NCI-H1105 (cell line): ENCODE measurements around the gene CAAP1.
"Not testable (repeated sequence)": the region's sequence is repeated elsewhere in the genome, so short reads cannot be mapped to it uniquely, and the experiment has no call there.

Source experiments
- DNase-seq: peaks from one replicate; lab custom pipeline; 2025; lab: John Stamatoyannopoulos, UW

CAAP1 gene

DNA sequence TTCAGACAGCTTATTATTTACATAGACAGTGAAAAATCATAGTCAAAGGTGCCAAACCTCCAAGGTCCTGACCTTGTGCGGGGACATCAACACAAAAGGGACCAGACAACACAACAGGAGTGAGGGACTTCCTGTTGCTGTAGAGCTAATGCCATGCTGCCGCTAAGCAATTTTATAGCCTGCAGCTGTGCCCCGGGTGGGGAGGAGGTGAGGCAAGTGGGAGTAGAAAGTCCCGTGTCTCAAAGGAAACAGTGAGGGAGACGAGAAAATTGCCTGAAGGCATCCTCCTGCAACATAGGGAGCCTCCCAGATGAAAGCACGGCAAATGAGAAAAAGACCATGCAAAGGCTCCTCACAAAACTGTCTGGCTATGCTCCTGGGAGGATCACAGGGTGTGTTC is 58.8 kb downstream of the CAAP1 start:
- DNase-seq: no peak

DNA sequence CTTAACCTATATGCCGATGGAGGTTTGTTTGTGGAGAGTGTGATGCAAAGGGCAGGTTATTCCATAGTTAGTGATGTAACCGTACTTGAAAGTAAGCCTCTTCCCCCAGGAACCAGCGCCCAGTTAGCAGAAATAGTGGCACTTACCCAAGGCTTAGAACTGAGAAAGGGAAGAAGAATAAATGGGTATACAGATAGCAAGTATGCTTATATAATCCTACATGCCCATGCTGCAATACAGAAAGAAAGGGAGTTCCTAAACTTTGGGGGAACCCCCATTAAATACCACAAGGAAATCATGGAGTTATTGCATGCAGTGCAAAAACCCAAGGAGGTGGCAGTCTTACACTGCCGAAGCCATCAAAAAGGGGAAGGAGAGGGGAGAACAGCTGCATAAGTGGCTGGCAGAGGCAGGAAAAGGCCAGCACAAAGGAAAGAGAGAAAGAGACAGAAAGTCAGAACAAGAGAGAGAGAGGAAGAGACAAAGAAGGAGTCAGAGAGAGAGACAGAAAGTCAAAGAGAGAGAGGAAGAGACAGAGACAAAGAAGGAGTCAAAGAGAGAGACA is 64.1 kb downstream of the CAAP1 start:
- DNase-seq: not testable (repeated sequence)

DNA sequence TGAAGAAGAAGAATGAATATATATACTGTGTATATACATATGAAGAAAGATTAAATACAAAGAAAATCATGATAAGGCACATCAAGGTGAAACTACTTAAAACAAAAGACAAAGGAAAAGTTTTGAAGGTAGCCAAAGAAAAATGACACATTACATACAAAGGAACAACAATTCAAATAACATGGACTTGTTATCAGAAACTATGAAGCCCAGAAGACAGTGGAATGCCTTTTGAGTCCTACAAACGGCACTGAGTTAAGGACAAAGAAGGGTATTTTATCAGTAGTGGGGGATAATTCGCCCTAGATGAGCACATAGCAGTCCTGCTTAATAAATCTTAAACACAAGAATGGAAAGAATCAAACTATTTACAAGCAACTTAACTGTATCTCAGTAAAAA is 77.8 kb downstream of the CAAP1 start:
- no peak for DNase-seq

GRCh38 chr9:26813247-26813646 is 79.4 kb downstream of the CAAP1 start:
- DNase-seq: no peak

GRCh38 chr9:26812217-26812616 is 80.4 kb downstream of the CAAP1 start:
- no peak for DNase-seq

DNA sequence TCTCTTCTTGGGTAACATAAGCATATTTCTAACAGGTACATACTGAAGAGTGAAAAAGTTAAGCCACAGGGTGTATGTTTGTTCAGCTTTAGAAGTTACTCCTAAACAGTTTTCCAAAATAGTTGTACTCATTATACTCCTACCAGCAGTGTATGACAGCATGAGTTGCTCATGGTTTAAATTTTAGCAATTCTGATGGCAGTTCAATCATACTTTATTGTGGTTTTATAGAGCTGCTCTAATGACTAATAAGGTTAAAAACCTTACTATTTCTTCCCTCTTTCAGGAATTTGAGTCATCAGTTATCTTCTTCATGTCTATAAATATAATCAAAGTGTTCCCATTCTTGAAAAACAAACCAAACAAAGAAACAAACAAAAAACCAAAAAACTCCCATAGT is 81.5 kb downstream of the CAAP1 start:
- no peak for DNase-seq

GRCh38 chr9:26809795-26810194 is 82.8 kb downstream of the CAAP1 start:
- DNase-seq: no peak

DNA sequence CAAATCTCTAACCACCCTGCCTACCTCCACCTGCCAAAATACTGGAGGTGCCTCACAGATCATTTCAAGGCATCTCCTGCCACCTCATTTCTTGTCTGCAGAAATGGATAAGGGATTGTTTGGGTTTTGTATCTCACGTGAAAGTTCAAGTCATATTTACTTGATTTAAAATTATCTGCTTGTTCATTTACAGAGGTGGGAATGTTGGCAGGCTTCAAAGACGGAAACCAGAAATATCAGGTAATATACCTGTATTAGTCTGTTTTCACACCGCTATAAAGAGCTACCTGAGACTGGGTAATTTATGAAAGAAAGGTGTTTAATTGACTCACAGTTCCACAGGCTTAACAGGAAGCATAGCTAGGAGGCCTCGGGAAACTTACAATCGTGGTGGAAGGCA is 85.4 kb downstream of the CAAP1 start:
- DNase-seq: no peak

GRCh38 chr9:26802921-26803320 is 89.7 kb downstream of the CAAP1 start:
- DNase-seq: no peak

DNA sequence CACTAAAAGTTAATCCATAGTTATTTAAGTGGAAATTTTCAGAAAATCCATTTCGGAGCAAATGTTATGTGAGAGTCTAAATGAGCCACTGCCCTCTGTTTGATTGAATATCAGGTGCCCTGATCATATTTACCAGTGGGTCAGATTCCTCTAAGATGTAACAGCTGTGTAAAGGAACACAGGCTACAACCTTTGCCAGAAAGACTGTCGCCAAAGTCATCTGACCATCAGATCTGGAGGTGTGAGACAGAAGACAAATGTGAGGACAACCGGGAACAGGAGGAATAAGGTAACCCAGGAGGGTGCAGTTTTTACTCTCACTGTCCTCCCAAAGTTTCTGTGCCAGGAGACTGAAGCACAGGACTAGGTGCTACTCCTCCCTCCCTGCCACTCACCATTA is 90.8 kb downstream of the CAAP1 start:
- DNase-seq: no peak

- no peak for DNase-seq
These were observed 92.3 kb downstream of the CAAP1 start for GRCh38 chr9:26800322-26800721.

- no peak for DNase-seq
These were observed 101.3 kb downstream of the CAAP1 start for GRCh38 chr9:26791274-26791673.
